Measurements from ENCODE around the gene PVALB. TPM values are rescaled to one million over a fixed set of nuclear protein-coding genes. Genes with fewer than 3 reads are reported as not detected.
A peak's percentile ranks its signal among the peaks of the same experiment; 100 is the strongest.

PVALB gene
- total RNA-seq, 2 donors from 2014 or later, result not detected

- H3K4me3 ChIP-seq, result no peak overlapping the region
- no peaks in the 10 kb centered on the region for H3K36me3 ChIP-seq
- H3K9me3 ChIP-seq, result no peaks in the 10 kb centered on the region
- H3K27me3 ChIP-seq, result no peaks in the 10 kb centered on the region
- TF ChIP-seq CTCF (IDR thresholded peaks at IDR 0.05), result no peak
- no peak overlapping the region for H3K27ac ChIP-seq
- DNase-seq, result no peak
- H3K4me1 ChIP-seq, result no peaks in the 10 kb centered on the region
- H3K9ac ChIP-seq (ENCODE audit: low read depth in 2 of 2, low read length in 2 of 2), result no peak overlapping the region
- intact Hi-C loops (cut with DNase I), result loop anchor here (10.0 kb wide), 1 partner anchor 215 kb away; no protein-coding TSS in a partner anchor
Observed at GRCh38 chr22:36759481-36760159, 57.2 kb downstream of the PVALB start.

GRCh38 chr22:36758792-36759271, 58.0 kb downstream of the PVALB start:
- Histone ChIP-seq H3K27me3 (no peaks in the 10 kb centered on the region), H3K9me3 (no peaks in the 10 kb centered on the region), H3K4me3 (no peak overlapping the region), H3K4me1 (no peaks in the 10 kb centered on the region), H3K9ac (ENCODE audit: low read depth in 2 of 2, low read length in 2 of 2) (no peak overlapping the region), H3K27ac (no peak overlapping the region), H3K36me3 (no peaks in the 10 kb centered on the region)
- no peak for TF ChIP-seq CTCF (IDR thresholded peaks at IDR 0.05)
- intact Hi-C loops (cut with DNase I), result no loop called here
- DNase-seq, result no peak

- no peaks in the 10 kb centered on the region for H3K36me3 ChIP-seq
- H3K4me3 ChIP-seq, result no peak overlapping the region
- H3K27me3 ChIP-seq, result no peaks in the 10 kb centered on the region
- TF ChIP-seq CTCF (IDR thresholded peaks at IDR 0.05), result peak; percentile 93
- no peaks in the 10 kb centered on the region for H3K4me1 ChIP-seq
- peak; percentile 81 for DNase-seq
- H3K9me3 ChIP-seq, result no peaks in the 10 kb centered on the region
- intact Hi-C loops (cut with DNase I), result no loop called here
- H3K27ac ChIP-seq, result no peak overlapping the region
- no peak overlapping the region for H3K9ac ChIP-seq (ENCODE audit: low read depth in 2 of 2, low read length in 2 of 2)
Observed at GRCh38 chr22:36757668-36758211, 59.1 kb downstream of the PVALB start.

GRCh38 chr22:36756746-36757655, 59.8 kb downstream of the PVALB start:
- no peak for DNase-seq
- no peak overlapping the region for H3K9ac ChIP-seq (ENCODE audit: low read depth in 2 of 2, low read length in 2 of 2)
- intact Hi-C loops (cut with DNase I), result no loop called here
- H3K4me1 ChIP-seq, result no peaks in the 10 kb centered on the region
- no peaks in the 10 kb centered on the region for H3K36me3 ChIP-seq
- no peak overlapping the region for H3K27ac ChIP-seq
- H3K4me3 ChIP-seq, result no peak overlapping the region
- no peaks in the 10 kb centered on the region for H3K9me3 ChIP-seq
- TF ChIP-seq CTCF (IDR thresholded peaks at IDR 0.05), result no peak
- no peaks in the 10 kb centered on the region for H3K27me3 ChIP-seq

GRCh38 chr22:36756031-36756430, 60.8 kb downstream of the PVALB start:
- DNase-seq, result no peak
- intact Hi-C loops (cut with DNase I), result no loop called here
- Histone ChIP-seq H3K36me3 (no peaks in the 10 kb centered on the region), H3K27ac (no peak overlapping the region), H3K9ac (ENCODE audit: low read depth in 2 of 2, low read length in 2 of 2) (no peak overlapping the region), H3K27me3 (no peaks in the 10 kb centered on the region), H3K4me1 (no peaks in the 10 kb centered on the region), H3K9me3 (no peaks in the 10 kb centered on the region), H3K4me3 (no peak overlapping the region)
- TF ChIP-seq CTCF (IDR thresholded peaks at IDR 0.05), result no peak

All from colonic mucosa (tissue), 4 donors.